CD4-positive, alpha-beta T cell treated with Interleukin-4 for 4 hours (primary cell): Measurements from ENCODE around the gene POLR1E.

Source experiments
- DNase-seq: peaks from one replicate; pipeline ENCODE4 v3.0.0-alpha.2; 2020

The POLR1E gene

GRCh38 chr9:37485389-37486255 lies at the start of gene POLR1E:
Gene POLR1E (plus strand): TSS chr9:37485948. CDS start chr9:37486048, 100 bp downstream.
- peak; percentile 95 for DNase-seq

- no peak for DNase-seq
Measured at GRCh38 chr9:37436540-37436939, 49.2 kb upstream of the POLR1E start.

GRCh38 chr9:37437010-37437409 lies 48.7 kb upstream of the POLR1E start:
- DNase-seq: no peak

- DNase-seq: no peak
Measured at GRCh38 chr9:37437621-37438020, 48.1 kb upstream of the POLR1E start.

- no peak for DNase-seq
Measured at GRCh38 chr9:37438359-37438758, 47.4 kb upstream of the POLR1E start.

- no peak for DNase-seq
Measured at GRCh38 chr9:37441776-37442370, 43.9 kb upstream of the POLR1E start.

- DNase-seq: no peak
Measured at GRCh38 chr9:37442556-37442955, 43.2 kb upstream of the POLR1E start.

- DNase-seq: no peak
Measured at GRCh38 chr9:37443566-37443965, 42.2 kb upstream of the POLR1E start.

GRCh38 chr9:37444890-37445289 lies 40.9 kb upstream of the POLR1E start:
- no peak for DNase-seq

GRCh38 chr9:37445832-37446231 lies 39.9 kb upstream of the POLR1E start:
- no peak for DNase-seq

GRCh38 chr9:37446401-37446800 lies 39.3 kb upstream of the POLR1E start:
- no peak for DNase-seq

- DNase-seq: no peak
Measured at GRCh38 chr9:37447111-37447510, 38.6 kb upstream of the POLR1E start.

GRCh38 chr9:37449862-37450632 lies 35.7 kb upstream of the POLR1E start:
- DNase-seq: no peak

GRCh38 chr9:37451628-37452027 lies 34.1 kb upstream of the POLR1E start:
- no peak for DNase-seq

- no peak for DNase-seq
Measured at GRCh38 chr9:37452611-37453010, 33.1 kb upstream of the POLR1E start.

- DNase-seq: no peak
Measured at GRCh38 chr9:37453827-37454226, 31.9 kb upstream of the POLR1E start.

GRCh38 chr9:37454238-37454637 lies 31.5 kb upstream of the POLR1E start:
- DNase-seq: no peak

GRCh38 chr9:37455884-37456647 lies 29.7 kb upstream of the POLR1E start:
- DNase-seq: no peak

GRCh38 chr9:37456817-37457216 lies 28.9 kb upstream of the POLR1E start:
- no peak for DNase-seq

- DNase-seq: no peak
Measured at GRCh38 chr9:37464006-37464405, 21.7 kb upstream of the POLR1E start.

- DNase-seq: peak; percentile 65
Measured at GRCh38 chr9:37464426-37465248, 21.1 kb upstream of the POLR1E start.
